NK-92 (cell line): ENCODE data around the gene CDK5RAP1.

Source experiments
- DNase-seq: peaks from one replicate; lab custom pipeline; 2025; ENCODE audit not compliant: unreplicated experiment; lab: John Stamatoyannopoulos, UW

Gene CDK5RAP1

DNA sequence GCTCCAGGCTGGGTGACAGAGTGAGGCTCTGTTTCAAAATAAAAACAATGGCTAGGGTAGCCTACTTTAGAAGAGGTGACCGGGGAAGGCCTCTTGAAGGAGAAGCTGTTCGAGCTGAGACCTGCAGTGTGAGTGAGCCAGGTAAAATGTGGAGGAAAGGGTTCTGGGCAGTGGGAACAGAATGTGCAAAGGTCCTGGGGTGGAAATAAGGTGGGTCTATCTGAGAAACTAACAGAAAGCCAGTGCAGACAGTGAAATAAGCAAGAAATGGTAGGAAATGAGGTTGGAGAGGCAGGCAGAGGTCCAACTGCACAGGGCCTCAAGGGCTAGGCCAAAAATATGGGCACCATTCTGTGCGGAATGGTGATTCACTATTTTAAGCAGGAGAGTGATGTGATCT lies 64.9 kb downstream of the CDK5RAP1 start:
- DNase-seq = no peak

DNA sequence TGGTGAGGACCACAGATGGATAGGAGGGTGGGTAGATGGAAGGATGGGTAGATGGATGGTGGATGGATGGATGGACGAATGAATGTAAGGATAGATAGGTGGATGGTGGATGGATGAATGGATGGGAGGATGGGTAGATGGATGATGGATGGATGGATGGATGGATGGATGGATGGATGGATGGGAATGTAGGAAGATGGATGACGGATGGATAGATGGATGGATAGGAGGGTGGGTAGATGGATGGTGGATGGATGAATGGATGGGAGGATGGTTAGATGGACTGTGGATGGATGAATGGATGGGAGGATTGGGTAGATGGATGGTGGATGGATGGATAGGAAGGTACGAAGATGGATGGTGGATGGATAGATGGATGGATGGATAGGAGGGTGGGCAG lies 67.2 kb downstream of the CDK5RAP1 start:
- DNase-seq = no peak

DNA sequence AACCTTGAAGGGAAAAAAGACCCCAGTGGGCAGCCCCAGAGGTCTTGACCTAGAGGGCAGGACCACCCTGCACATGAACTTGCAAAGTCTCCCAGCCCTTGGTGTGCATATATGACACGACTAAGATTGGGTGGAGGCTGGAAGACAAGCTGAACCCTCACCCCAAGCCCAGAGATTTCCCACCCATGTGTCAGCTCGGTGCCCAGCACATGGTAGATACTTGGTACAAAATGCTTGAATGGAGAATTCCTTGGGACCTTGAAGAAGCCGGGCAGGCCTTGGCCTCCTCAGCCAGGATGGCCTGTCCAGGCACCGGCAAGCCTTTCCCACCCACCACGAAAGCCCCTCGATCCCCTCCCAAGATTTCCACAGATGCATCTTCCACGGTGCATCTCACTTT lies 67.7 kb downstream of the CDK5RAP1 start:
- DNase-seq = no peak

DNA sequence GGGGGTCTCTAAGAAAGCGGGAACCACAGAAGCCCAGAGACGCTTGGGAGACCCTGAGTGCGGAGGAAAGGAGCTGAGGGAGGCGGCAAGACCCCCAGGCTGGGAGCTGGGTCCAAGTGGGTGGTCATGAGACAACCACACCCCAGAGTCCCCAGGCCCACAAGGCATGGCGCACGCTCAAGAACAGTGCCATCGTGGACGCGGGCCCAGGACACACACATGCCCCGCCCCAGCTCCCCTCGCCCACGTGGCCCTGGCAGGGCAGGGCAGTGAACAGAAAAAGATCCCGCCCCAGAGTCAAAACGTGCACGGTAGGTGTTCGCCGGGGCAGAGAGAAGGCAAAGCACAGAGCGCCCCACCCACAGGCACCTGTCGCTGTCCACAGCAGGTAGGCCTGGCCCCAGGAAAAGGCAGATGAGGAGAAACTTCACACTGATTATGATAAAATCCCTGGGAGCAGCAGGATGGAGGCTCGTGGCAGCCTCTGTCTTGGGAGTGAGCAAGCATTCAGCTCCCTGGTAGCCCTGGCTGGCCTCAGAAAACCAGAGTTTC lies 68.3 kb downstream of the CDK5RAP1 start:
- no peak for DNase-seq

DNA sequence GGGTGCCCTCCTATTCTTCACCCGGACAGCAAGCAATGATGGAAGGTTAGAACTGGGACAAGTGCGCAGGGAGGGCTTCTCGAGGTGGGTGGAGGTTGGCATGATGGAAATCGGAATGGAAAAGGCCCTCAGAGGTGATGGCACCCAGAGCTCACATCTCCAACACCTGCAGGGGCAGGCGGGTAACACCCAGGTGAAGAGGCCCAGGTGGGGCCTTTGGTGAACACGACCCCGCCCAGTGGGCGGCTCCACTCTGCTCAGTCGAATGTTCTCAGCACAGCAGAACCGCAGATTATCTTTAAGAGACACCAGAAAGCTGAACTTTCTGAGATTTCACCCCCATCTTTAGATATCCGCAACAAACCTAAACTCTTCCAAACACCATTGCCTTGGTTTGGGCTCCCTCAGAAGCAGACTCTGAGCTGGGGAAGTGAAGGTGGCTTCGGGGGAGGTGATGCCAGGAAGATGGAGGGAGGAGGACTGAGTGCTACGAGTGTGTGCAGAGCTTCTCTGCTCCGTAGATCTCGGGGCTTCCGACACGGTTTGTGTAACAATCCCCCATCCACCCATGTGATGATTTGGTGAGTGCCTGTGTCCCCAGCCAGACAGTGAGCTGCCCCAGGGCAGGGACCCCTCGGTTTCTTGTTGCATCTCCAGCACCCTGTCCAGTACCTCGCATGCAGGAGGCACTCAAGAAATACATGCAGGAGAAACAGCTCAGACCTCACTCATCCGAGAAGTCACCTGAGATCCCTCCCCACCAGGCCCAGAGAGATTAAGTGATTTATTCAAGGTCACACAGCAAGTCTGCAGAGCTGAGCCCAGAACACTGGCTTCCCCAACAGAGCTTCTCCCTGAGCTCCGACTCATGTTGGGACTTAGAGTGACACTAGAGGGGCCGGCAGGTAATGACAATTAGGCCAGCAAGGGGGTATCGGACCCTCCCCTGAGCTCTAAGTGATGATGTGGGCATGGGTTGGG lies 72.9 kb downstream of the CDK5RAP1 start:
- no peak for DNase-seq

DNA sequence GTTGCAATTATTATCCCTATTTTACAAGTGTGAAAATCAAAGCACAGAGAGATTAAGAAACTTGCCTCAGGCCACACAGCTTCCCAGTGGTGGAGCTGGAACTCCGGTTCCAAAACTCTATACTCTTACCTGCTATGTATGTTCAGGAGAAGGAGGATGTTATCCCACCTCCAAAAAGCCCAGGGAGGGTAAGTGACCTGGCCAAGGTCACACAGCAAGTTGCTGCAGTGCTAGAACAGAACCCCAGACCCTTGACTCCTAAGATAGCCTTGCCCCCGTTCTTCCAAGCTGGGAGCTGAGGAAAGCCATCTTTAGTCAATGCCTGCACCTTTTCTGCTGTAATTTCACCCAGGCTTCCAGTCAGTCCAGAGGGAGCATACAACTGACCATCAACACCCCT lies 76.0 kb downstream of the CDK5RAP1 start:
- no peak for DNase-seq

DNA sequence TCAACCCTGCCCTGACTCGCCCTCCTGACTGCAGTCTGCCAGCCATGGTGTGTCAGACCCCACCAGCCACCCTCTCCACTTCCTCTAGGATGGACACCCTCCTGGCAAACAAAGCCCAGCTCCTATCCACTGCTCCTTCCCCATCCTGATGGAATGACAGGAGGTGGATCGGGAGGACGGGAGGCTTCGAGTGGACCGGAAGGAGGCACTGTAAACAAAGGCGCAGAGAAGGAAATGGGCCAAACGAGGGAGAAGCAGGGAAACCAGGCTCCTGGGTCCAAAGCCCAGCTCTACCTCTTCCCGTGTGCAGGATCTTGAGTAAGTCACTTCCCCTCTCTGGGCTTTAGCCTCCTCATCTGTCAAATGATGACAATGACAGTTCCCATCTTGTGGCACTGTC lies 78.1 kb downstream of the CDK5RAP1 start:
- DNase-seq = no peak

DNA sequence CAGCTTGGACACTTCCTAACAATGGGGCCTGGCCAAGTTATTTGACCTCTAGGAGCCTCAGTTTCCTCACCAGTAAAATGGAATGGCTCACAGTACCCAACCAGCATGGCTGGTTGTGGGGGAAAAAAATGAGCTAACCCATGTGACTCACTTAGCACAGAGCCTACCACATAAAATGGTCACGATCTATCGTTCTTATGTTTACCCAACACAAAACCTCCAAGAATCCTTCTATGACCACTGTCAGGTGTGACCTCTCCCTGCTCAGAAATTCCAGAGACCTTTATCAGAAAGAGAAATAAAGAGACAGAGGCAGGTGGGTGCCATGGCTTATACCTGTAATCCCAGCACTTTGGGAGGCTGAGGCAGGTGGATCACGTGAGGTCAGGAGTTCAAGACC lies 78.9 kb downstream of the CDK5RAP1 start:
- DNase-seq = no peak

DNA sequence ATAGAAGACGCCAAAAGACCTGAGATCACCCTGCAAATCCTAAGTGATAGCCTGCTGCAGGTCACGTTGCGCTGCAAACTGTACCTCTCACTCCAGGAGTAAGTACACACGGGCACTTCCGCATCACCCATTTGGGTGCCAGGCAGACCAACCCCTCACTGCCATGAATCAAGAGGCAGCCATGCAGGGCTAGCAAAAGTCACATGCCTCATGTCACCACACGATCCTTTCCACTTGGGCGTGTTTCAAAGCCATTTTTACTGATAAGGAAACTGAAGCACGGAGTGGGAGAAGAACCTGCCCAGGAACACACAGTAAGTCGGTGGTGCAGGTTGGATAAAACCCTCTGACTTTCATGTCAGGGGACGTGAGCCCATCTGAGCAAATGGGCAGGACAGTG lies 81.3 kb downstream of the CDK5RAP1 start:
- DNase-seq = no peak

DNA sequence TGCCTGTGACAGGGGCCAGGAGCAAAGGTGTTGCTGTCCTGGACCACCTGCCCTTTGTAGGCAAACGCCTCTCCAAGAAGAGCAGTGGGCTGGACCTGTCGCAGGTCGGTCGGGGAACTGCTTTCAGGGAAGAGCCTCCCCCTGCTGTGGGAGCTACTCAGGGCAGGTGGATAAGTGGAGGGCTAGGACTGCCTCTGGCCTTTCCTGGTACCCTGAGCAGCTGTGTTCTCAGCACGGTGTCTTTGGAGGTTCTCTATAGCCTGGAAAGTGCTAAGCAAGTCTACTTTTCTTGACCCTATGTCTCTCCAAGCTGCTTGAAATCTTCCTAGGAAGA lies 83.3 kb downstream of the CDK5RAP1 start:
- DNase-seq = no peak

DNA sequence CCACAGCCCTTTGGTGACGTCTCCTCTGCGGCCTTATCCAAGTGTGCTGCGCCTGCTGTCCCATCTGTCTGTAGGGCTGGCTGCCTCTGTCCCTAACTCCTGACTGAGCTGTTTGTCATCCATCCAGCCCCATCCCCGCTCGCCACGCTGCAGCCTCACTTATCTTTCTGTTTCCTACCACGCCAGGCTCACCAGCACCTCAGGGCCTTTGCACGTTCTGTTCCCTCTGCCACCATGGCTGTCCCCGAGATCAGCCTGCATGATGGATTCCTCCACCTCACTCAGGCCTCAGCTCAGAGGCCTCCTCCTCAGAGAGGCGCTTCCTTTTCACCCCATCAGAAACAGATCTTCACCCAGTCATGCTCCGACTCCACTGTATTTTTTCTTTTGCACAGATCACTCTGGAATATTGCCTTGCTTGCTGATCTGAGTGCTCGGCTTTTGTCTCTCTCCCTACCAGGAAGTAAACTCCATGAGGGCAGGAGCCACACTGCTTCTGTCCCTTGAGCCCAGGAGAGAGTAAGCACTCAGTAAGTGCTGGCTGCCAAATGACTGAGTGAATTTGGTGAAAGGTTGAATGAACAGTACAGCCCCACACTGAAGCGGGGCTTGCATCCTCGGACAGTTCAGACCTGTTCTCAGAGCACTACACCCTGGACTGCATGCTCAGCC lies 83.8 kb downstream of the CDK5RAP1 start:
- no peak for DNase-seq

DNA sequence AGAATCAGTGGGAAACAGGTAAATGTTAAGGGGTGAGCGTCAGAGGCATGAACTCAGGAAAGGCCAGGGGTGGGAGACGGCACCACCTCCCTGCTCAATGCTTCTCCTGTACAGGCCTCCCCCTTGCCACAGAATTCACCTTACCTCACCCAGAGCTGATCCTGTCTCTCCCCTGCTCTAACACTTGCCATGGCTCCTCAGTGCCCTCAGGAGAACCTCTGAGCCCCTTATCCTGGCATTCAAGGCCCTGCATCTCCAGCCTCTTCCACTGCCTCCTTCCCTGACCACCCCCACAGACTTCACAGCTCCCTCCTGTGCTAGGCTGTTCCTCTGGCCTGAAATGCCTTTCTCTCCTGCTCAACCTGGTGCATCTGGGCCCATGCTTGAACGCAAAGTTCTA lies 84.4 kb downstream of the CDK5RAP1 start:
- DNase-seq = no peak

DNA sequence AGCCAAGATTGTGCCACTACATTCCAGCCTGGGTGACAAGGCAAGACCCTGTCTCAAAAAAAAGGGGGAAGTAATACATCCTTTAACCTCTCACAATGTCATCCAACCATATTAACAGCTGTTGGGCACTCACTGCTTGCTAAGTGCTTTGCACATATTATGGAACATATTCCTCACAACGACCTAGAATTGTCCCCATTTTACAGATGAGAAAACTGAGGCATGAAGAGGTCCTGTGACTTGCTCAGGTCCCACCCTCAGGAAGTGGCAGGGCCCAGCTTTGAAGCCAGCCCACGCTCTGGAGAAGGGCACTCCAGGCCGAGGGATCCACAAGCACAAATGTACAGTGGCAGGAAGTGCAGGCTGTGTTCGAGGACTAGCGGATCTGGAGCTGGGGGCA lies 85.0 kb downstream of the CDK5RAP1 start:
- DNase-seq = no peak

DNA sequence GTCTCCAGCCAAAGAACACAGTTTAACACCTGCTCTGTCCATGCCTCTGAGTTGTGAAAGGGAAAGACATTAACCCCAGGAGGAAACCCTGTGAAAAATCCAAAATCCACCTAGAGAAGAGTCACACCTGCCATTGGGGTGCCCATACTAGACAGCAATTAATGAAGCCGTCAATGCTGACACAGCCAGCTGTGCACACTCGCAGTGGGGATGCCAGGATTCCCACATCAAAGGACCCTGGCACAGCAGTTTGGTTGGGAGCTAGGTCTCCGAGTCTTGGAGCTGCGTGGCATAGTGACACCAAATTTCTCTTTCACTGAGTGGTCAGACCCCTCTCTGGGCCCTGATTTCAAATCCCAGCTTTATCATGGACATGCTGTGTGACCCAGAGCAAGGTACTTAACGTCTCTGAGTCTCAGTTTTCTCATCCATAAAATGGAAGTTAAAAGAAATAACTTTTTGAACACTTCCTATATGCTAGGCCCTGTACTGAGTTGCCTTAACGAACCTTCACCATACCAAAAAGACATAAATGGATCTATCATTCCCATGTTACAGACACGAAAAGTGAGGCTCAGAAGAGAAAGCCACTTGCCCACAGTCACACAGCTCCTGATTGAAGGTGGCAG lies 87.5 kb downstream of the CDK5RAP1 start:
- no peak for DNase-seq

DNA sequence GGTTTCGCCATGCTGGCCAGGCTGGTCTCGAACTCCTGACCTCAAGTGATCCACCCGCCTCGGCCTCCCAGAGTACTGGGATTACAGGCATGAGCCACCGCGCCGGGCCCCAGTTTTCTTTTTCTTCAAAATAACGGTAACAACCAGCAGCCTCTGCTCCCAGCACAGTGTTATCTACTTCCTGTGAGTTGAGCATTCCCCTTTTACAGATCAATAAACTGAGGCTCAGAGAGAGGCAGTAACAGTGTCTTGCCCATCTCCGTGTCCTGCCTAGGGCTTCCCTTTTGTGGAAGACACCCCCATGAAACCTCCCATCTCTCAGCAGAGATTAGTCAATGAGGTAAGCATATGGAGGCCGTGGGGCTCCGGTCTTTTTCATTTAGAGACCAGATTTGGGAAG lies 88.7 kb downstream of the CDK5RAP1 start:
- no peak for DNase-seq

DNA sequence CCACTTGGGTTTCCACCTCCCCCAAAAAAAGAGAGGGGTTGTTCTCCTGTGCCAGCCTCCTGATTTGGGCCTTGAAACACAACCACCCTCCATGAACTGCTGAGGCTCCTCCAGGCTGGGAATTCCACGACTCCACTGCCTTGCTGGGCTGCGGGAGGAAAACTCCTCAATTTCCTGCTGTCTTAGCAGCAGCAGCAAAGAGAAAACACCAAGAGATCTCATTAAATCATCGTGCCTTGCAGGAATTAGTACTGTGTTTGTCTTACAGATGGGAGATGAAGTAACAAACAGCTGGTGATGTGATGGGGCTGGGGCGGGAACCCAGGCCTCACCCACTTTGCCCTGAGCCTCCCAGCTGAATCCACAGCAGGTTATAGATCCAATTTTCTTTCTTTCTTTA lies 89.3 kb downstream of the CDK5RAP1 start:
- DNase-seq = no peak

DNA sequence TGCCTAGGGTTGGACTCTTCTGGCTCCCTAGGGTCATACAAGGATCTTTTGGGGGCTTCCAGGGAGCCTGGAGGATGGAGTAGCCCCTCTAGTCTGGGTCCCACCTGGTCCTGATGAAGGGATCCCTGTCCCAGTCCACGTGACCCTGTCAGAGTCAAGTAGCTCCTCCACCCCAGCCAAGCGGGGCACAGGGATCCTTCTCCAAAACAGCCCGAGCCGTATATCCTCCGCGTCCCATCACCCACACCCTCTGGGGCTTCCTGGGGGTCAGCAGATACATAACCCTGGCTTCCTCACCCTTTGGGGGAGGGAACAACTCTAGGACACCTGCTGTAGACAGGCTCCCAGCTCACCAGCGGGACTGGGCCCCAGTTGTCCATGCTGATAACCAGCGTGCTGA lies 90.3 kb downstream of the CDK5RAP1 start:
- no peak for DNase-seq

DNA sequence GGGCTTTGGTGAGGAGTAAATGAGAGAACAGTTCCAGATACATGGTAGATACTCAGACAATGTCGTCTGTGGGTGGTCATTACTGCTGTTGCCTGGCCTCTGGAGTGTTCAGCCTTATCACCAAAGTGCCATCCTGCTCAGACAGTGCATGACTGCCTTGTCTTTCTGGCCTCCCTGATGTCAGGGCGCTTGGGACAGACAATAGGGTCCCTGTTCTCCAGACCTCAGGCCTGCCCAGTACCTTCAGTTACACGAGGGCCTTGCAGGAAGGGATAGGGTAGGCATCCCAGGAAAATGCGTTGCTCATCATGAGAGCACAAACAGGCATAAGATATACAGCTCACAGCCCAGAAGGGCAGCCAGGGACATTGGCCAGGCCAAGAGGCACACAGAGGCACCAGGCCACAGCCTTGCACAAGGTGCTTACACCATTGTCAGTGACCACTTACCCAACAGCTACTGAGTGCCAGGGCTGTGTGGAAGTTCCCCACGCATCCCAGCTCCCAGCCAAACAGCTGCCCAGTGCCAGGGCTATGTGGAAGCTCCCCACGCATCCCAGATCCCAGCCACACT lies 90.9 kb downstream of the CDK5RAP1 start:
- DNase-seq = no peak

DNA sequence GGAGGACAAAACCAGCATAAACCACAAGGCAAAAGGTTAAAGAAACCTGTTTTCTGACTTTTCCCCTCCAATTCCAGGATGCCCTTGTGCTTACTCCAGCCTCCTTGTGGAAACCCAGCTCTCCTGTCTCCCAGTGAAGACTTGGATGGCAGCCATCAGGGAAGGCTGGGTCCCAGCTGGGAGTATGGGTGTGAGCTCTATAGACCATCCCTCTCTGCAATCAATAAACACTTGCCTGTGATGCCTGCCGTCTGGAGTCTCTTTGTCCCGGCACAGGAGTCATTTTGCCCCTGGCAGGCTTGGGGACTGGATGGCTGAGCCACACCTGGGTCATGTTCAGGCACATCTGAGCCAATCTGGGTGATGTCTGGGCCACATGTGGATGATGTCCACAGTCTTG lies 91.7 kb downstream of the CDK5RAP1 start:
- DNase-seq = no peak
